COR-L47 (cell line): ENCODE data around the gene C1QTNF7.
A peak's percentile ranks its signal among the peaks of the same experiment; 100 is the strongest.

Experiments used
- DNase-seq: peaks from one replicate; lab custom pipeline; 2025; lab: John Stamatoyannopoulos, UW

The C1QTNF7 gene

DNA sequence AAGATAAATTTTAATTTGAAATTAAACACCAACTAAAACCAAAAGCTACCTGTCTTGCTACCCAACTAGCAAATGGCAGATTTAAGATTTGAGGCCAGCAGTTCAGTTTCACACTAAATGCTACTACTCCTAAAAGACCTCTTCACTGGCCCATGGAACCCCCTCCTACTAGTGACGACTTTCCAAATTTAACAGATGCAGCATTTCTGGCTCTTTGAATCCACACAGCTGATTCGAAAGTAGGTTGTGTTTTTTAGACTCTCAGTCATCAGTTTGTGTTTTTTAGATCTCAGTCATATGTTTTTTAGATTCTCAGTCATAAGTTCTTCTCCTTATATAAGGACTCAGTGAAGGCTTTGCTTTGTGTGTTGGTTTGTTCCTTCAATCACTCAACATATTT lies 30.8 kb downstream of the C1QTNF7 start:
- no peak for DNase-seq

- DNase-seq = no peak
Measured at GRCh38 chr4:15459706-15460105, 31.9 kb downstream of the C1QTNF7 start.

GRCh38 chr4:15466596-15466995 lies 38.8 kb downstream of the C1QTNF7 start:
- DNase-seq = no peak

- DNase-seq = no peak
Measured at GRCh38 chr4:15469402-15470127, 41.7 kb downstream of the C1QTNF7 start, which contains the start of gene CC2D2A. TSS of gene CC2D2A (plus strand) at chr4:15469882. CDS start at chr4:15475933, 6,051 bp downstream.

- DNase-seq = no peak
Measured at GRCh38 chr4:15470128-15470475, 42.3 kb downstream of the C1QTNF7 start.

DNA sequence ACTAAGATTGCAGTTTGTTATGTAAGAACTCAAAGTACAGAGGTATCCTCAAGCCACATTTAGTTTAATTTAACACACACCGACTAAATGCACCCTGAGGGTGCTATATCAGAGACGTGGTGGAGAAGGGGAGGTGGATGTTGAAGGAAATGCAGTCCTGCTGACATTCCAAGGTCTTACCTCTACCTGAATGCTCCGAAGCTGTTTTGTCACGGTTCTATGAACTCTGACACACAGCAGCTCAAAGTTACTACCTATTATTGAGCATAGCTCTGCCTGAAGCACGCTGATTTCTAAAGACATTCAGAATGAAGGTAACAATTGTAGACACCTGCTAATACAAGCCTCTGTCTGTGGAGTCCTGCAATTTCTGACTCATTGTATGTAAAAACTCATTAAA lies 48.6 kb downstream of the C1QTNF7 start:
- no peak for DNase-seq

DNA sequence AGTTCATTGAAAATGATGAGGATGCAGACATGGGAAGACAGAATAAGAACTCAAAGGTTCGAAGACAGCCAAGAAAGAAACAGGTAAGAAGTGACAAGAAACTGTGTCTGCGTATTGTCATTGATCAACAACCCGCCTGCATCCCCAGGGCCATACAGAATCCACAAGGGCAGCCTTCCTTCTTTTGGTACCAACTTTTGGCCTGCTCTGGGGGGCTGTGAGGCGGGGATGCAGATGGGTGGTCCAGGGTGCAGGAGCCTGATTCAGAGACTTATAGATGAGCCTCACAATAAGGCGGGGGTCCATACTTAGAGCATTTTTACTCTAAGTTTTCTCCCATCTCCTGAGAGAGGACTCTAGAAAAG lies 50.9 kb downstream of the C1QTNF7 start:
- no peak for DNase-seq

GRCh38 chr4:15479089-15479912 lies 51.5 kb downstream of the C1QTNF7 start:
- DNase-seq = peak; percentile 74

GRCh38 chr4:15479913-15480185 lies 52.0 kb downstream of the C1QTNF7 start:
- DNase-seq = no peak

DNA sequence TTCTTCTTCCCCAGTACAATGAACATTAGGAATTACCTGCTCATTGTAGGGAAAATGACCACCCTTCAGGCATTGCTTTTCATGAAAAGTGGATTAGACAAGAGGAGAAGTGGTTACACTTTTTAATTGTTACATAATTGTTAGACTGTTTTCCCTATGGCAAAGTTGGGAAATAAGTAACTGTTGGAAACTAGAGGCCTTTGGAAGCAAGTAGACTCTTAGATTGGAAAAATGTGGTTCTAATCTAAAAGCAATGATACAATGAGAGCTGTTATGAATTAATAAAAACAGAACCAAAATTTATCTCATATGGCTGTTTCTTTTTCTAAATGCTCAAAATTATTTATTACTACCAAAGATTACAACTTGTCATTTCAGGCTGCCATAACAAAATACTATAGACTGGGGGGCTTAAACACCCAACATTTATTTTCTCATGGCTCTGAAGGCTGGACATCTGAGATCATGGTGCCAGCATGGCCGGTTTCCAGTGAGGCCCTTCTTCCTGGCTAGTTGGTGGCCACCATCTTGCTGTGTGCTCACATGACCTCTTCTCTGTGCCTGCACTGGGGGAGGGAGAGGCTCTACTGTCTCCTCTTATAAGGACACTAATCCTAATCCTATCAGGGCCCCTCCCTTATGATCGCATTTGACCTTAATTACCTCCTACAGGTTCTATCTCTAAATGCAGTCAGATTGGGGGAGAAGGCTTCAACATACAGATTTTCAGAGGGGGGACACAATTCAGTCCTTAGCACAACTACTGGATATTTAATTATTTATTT lies 54.3 kb downstream of the C1QTNF7 start:
- DNase-seq = no peak

GRCh38 chr4:15482842-15483241 lies 55.0 kb downstream of the C1QTNF7 start:
- no peak for DNase-seq

DNA sequence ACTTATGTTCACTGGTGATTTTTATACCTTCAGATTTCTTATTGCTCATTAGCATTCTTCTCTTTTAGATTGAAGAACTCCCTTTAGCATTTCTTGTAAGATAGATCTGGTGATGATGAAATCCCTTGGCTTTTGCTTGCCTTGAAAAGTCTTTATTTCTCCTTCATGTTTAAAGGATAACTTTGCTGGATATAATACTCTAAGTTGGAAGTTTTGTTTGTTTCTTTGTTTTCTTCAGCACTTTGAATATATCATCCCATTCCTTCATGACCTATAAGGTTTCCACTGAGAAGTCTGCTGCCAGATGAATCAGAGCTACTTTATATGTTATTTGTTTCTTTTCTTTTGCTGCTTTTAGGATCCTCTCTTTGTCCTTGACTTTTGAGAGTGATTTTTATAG lies 60.3 kb downstream of the C1QTNF7 start:
- DNase-seq = no peak

DNA sequence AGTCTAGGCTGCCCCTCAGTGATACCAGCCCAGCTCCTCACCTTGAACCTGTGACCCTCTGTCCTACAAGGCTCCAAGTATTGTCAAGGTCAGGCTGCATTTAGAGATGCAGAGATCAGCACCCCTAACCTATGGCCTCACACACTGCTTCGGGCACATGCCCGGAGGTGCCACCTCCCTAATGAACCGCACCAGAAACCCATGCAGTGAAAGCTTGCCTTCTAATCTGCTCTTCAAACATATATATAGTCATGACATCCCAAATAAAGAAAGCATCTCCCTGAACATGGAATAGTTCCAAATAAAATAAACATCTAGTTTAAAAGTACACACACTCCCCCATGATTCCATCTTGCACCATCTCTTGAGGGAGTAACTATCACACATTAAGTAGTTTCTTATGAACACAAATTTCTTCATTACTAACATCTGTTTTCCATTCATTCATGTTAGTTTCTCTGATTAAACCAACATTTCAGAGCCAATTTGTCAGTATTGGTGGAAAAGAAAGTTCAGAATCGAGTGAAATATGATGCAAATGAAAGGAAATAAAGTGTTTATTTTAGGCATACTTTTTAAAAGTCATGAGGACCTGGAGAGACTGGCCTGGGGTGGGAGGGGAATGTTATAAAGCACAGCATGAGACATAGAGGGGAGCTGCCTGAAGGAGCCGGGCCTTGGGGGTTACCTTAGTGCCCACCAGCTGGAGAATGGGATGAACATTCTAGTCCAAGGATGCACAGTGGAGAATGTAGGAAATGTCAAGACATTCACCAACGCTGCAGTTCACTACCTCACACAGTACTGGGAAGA lies 61.0 kb downstream of the C1QTNF7 start:
- DNase-seq = no peak

DNA sequence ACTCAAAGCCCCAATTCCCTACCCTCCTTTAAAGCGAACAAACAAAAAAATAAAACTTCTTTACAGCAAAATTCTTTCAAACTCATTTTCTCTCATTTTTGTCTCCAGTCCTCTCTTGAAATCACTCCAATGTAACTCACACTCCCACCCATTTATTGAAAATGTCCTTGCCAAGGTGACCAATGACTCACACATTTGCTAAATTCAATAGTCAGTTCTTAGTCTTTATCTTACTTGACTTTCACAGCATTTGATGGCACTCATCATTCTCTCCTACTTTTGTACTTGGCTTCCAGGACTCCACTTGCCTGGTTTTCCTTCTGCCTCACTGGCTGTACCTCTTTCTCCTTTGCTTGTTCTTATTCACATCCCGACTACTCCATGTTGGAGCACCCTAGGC lies 61.7 kb downstream of the C1QTNF7 start:
- no peak for DNase-seq

DNA sequence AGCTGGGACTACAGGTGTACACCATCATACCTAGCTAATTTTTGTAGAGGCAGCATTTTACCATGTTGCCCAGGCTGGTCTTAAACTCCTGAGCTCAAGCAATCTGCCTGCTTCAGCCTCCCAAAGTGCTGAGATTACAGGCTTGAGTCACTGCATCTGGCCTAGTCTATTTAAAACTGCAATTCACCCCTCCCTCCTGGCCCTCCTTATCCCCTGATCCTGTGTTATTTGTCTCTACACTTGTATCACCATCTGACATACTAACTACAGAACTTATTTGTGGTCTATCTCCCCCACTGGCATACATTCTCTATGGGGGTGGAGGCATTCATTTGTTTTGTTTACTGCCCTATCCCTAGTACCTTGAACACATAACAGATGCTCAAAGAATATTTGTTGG lies 65.6 kb downstream of the C1QTNF7 start:
- DNase-seq = no peak

DNA sequence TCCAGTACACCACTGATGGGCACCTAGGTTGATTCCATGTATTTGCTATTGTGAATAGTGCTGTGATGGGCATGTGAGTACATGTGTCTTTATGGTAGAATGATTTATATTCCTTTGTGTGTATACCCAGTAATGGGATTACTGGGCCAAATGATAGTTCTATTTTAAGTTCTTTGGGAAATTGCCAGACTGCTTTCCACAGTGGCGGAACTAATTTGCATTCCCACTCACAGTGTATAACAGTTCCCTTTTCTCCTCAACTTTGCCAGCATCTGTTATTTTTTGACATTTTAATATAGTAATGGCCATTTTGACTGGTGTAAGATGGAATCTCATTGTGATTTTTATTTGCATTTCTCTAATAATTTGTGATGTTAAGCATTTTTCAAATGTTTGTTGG lies 67.8 kb downstream of the C1QTNF7 start:
- DNase-seq = no peak
